Amniotic epithelial cell (primary cell): ENCODE data around the gene BICRA.

Experiments used
- DNase-seq: peaks from one replicate; pipeline ENCODE4 v3.0.0-alpha.2; 2010; ENCODE audit warnings: low read depth

Gene BICRA

GRCh38 chr19:47601180-47601904 lies 7.6 kb upstream of the BICRA start:
- no peak for DNase-seq

GRCh38 chr19:47603706-47604565 lies 5.0 kb upstream of the BICRA start:
- no peak for DNase-seq

DNA sequence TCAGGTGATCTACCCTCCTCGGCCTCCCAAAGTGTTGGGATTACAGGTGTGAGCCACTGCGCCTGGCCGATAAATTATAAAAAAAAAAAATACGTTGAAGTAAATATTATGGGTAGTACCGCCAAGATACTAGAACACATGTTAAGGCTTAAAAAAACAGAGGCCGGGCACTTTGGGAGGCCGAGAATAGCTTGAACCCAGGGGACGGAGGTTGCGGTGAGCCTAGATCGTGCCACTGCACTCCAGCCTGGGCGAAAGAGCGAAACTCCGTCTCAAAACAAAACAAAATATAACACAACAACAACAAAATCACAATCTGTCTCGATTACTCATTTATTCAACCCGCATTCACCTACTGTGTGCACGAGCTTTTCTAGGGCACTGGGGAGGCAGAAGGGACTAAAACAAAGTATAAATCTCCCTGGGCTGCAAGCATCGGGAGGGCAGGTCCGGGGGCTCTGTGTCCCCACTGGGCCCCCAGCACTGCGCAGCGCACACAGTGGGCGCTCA lies 1.3 kb upstream of the BICRA start:
- no peak for DNase-seq

GRCh38 chr19:47608074-47608918 lies 638 bp upstream of the BICRA start:
- DNase-seq = peak; percentile 87

GRCh38 chr19:47609906-47610894 lies 1.3 kb downstream of the BICRA start:
- peak; percentile 38 for DNase-seq

GRCh38 chr19:47610902-47611301 lies 2.0 kb downstream of the BICRA start:
- no peak for DNase-seq

GRCh38 chr19:47613165-47614020 lies 4.5 kb downstream of the BICRA start:
- peak; percentile 66 for DNase-seq

- no peak for DNase-seq
Observed at GRCh38 chr19:47614021-47614295, 5.0 kb downstream of the BICRA start.

- no peak for DNase-seq
Observed at GRCh38 chr19:47614559-47614958, 5.6 kb downstream of the BICRA start.

DNA sequence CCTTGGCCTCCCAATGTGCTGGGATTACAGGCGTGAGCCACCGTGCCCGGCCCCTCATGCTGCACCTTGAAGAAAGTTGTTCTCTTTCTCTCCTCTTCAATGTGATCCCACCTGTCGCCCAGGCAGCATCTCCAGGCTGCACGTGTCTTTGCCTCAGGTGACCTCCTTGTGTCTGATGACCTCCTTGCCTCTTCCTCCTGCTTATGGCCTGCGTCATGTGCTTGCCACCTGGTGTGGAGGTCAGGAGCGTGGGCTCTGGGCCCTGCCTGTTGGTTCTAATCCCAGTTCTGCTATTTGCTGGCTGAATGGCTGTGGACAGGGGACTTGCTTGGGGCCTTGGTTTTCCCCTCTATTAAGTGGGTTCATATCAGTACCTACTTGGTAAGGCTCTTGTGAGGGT lies 6.3 kb downstream of the BICRA start:
- no peak for DNase-seq

GRCh38 chr19:47615714-47616113 lies 6.8 kb downstream of the BICRA start:
- DNase-seq = no peak

- no peak for DNase-seq
Observed at GRCh38 chr19:47618771-47619170, 9.8 kb downstream of the BICRA start.

GRCh38 chr19:47619763-47620162 lies 10.8 kb downstream of the BICRA start:
- peak; percentile 64 for DNase-seq

GRCh38 chr19:47623151-47623920 lies 14.4 kb downstream of the BICRA start:
- DNase-seq = no peak

DNA sequence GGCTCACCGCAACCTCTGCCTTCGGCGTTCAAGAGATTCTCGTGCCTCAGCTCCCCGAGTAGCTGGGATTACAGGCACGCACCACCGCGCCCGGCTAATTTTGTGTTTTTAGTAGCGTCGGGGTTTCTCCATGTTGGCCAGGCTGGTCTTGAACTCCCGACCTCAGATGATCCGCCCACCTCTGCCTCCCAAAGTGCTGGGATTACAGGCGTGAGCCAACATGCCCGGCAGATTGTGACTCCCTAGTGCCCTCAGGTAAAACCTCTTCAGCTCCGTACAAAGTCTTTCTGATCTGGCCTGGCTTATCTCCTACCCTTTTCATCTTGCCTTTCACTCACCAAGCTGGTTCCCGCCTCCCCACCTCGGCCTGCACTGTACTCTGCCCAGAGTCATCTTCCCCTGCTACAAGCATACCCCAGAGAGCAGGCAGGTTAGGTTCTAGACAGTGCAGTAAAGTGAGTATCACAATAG lies 15.0 kb downstream of the BICRA start:
- DNase-seq = no peak

DNA sequence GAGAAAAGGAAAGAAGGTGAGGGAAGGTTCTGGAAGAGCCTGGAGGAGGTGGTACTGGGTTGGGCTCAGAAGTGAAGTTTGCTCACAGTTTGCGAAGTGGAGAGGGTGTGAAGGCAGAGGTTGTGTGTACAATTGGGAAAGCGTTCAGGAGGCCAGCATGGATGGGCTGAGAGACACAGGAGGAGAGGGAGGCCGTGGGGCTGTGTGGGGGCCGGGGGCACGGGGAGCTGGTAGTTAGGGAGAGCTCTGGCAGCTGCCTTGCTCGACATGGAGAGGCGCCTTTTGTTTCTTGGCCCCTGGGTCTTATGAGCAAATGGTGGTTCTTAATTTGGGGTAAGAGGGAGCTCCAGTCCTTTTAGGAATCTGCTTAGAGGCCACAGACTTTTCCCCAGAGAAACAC lies 16.7 kb downstream of the BICRA start:
- DNase-seq = no peak

GRCh38 chr19:47626238-47626637 lies 17.3 kb downstream of the BICRA start:
- no peak for DNase-seq

DNA sequence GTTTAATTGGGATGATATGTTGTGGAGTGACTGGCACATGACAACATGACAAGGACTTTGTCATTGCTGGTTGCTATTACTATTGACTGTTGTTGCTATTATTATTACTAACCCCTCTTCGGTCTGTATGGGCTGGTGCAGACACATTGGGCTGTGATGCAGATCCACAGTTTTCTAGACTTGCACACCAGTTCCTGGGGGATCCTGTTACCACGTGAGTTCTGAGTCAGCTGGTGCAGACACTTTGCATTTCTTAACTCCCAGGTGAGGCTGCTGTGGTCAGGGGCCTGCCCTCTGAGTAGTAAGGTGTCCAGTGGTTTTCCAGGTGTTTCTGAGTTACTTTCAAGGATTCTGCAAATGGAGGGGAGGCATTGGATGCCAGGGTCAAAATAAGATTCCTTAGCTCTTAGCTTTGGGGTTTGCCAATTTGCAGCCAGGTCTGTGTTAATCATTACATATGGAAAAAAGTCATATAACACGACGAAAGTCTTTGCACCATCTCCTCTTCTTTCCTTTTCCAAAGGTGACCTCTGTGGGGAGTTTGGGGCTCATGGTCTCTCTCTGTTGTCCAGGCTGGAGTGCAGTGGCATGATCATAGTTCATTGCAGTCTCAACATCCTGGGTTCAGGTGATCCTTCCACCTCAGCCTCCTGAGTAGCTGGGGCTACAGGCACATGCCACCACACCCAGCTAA lies 19.3 kb downstream of the BICRA start:
- DNase-seq = no peak

DNA sequence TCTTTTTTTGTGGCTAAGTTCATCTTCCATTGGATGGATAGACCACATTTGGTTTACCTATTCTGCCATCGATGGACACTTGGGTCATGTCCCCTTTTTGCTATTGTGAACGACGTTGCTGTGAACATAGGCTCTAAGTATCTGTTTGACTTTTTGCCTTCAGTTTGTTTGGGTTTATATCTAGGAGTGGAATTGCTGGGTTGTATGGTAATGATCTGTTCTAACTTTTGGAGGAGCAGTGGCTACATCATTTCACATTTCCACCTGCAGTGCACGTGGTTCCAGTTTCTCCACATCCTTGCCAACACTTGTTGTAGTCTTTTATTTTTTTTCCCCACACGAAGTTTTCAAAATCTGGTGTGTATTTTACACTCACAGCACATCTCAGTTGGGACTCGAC lies 21.7 kb downstream of the BICRA start:
- no peak for DNase-seq
